ENCODE results near the gene KRT13. TPM values are rescaled to one million over a fixed set of nuclear protein-coding genes. Genes with fewer than 3 reads are reported as not detected.
A peak's percentile ranks its signal among the peaks of the same experiment; 100 is the strongest.

Gene KRT13
- total RNA-seq, 2 donors from 2014 or later = not detected

- TF ChIP-seq, protein P1, sequence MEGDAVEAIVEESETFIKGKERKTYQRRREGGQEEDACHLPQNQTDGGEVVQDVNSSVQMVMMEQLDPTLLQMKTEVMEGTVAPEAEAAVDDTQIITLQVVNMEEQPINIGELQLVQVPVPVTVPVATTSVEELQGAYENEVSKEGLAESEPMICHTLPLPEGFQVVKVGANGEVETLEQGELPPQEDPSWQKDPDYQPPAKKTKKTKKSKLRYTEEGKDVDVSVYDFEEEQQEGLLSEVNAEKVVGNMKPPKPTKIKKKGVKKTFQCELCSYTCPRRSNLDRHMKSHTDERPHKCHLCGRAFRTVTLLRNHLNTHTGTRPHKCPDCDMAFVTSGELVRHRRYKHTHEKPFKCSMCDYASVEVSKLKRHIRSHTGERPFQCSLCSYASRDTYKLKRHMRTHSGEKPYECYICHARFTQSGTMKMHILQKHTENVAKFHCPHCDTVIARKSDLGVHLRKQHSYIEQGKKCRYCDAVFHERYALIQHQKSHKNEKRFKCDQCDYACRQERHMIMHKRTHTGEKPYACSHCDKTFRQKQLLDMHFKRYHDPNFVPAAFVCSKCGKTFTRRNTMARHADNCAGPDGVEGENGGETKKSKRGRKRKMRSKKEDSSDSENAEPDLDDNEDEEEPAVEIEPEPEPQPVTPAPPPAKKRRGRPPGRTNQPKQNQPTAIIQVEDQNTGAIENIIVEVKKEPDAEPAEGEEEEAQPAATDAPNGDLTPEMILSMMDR (IDR thresholded peaks at IDR 0.05) = peak in 1 of 2 donors; percentile 32
Observed at GRCh38 chr17:41486809-41487530, 18.4 kb downstream of the KRT13 start.

DNA sequence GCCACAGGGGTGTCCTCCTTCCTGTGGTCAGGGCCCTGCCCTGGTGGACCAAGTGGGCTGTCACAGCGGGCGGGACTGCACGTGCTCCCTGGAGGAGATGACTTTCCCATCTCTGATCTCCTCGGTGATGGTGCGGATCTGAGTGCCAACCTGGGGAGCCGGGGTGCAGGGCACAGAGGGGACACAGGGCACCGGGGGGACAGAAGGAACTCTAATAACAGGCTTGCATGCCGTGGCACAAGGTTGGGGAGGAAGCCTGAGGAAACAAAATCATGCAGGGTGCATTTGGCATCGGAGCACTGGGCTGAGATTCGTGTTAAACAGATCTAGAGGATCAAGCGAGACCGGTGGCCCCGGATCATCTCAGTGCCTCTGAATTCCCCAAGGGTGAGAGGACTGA, 19.1 kb downstream of the KRT13 start:
- Histone ChIP-seq H3K4me3 (no peak overlapping the region), H3K27ac (no peak overlapping the region), H3K9me3 (no peaks in the 10 kb centered on the region), H3K4me1 (no peaks in the 10 kb centered on the region), H3K27me3 (no peaks in the 10 kb centered on the region), H3K36me3 (no peaks in the 10 kb centered on the region)
- TF ChIP-seq, protein P1 (IDR thresholded peaks at IDR 0.05) = no peak
- DNase-seq (ENCODE audit: low spot score) = no peak

More at GRCh38 chr17:41486809-41487530, 18.4 kb downstream of the KRT13 start:
- no peak for DNase-seq (ENCODE audit: low spot score)
- Histone ChIP-seq H3K27ac (no peak overlapping the region), H3K9me3 (no peaks in the 10 kb centered on the region), H3K36me3 (no peaks in the 10 kb centered on the region), H3K4me1 (no peaks in the 10 kb centered on the region), H3K27me3 (no peaks in the 10 kb centered on the region), H3K4me3 (no peak overlapping the region)

- H3K27me3 ChIP-seq = no peaks in the 10 kb centered on the region
- DNase-seq (ENCODE audit: low spot score) = no peak
- no peak overlapping the region for H3K4me3 ChIP-seq
Observed at GRCh38 chr17:41484920-41485904, 20.2 kb downstream of the KRT13 start.

GRCh38 chr17:41483991-41484826, 21.2 kb downstream of the KRT13 start:
- H3K9me3 ChIP-seq = no peaks in the 10 kb centered on the region
- no peaks in the 10 kb centered on the region for H3K27me3 ChIP-seq
- TF ChIP-seq, protein P1 (IDR thresholded peaks at IDR 0.05) = no peak
- no peaks in the 10 kb centered on the region for H3K36me3 ChIP-seq
- DNase-seq (ENCODE audit: low spot score) = no peak
- H3K27ac ChIP-seq = no peak overlapping the region
- H3K4me3 ChIP-seq = no peak overlapping the region
- no peaks in the 10 kb centered on the region for H3K4me1 ChIP-seq

More at GRCh38 chr17:41484920-41485904, 20.2 kb downstream of the KRT13 start:
- no peaks in the 10 kb centered on the region for H3K9me3 ChIP-seq
- H3K4me1 ChIP-seq = no peaks in the 10 kb centered on the region
- H3K36me3 ChIP-seq = no peaks in the 10 kb centered on the region
- no peak overlapping the region for H3K27ac ChIP-seq
- TF ChIP-seq, protein P1 (IDR thresholded peaks at IDR 0.05) = no peak

GRCh38 chr17:41483531-41483930, 21.9 kb downstream of the KRT13 start:
- TF ChIP-seq, protein P1 (IDR thresholded peaks at IDR 0.05) = no peak
- Histone ChIP-seq H3K27ac (no peak overlapping the region), H3K4me3 (no peak overlapping the region), H3K36me3 (no peaks in the 10 kb centered on the region), H3K9me3 (no peaks in the 10 kb centered on the region), H3K4me1 (no peaks in the 10 kb centered on the region), H3K27me3 (no peaks in the 10 kb centered on the region)
- DNase-seq (ENCODE audit: low spot score) = no peak
